Effector CD4-positive, alpha-beta T cell (primary cell): Measurements from ENCODE around the gene BCOR.

Experiments
- DNase-seq: peaks from one replicate; pipeline ENCODE4 v3.0.0-alpha.2; 2020
- total RNA-seq: gene quantifications from one replicate; lab custom pipeline; 2026; lab: John Stamatoyannopoulos, UW

Gene BCOR
- 83.9 reads per million, percentile 79 among the genes with 10 or more reads in this experiment for total RNA-seq

GRCh38 chrX:40097504-40098263, at the start of gene BCOR:
BCOR (minus strand) TSS chrX:40097958; CDS start chrX:40077929, 20,029 bp downstream.
- peak; percentile 56 for DNase-seq

GRCh38 chrX:40147126-40147952, 49.6 kb upstream of the BCOR start:
- DNase-seq = no peak

GRCh38 chrX:40146262-40147125, 48.7 kb upstream of the BCOR start:
- DNase-seq = no peak

GRCh38 chrX:40145923-40146261, 48.1 kb upstream of the BCOR start:
- DNase-seq = no peak

GRCh38 chrX:40145001-40145922, 47.5 kb upstream of the BCOR start:
- DNase-seq = no peak

GRCh38 chrX:40144576-40144975, 46.8 kb upstream of the BCOR start:
- DNase-seq = no peak

- DNase-seq = no peak
These were observed 46.2 kb upstream of the BCOR start for GRCh38 chrX:40143987-40144386.

- DNase-seq = no peak
These were observed 45.2 kb upstream of the BCOR start for GRCh38 chrX:40143001-40143400.

GRCh38 chrX:40142417-40142816, 44.7 kb upstream of the BCOR start:
- DNase-seq = no peak

GRCh38 chrX:40140706-40141499, 43.1 kb upstream of the BCOR start:
- no peak for DNase-seq

- DNase-seq = no peak
These were observed 35.0 kb upstream of the BCOR start for GRCh38 chrX:40132751-40133150.

GRCh38 chrX:40131654-40132337, 34.0 kb upstream of the BCOR start:
- no peak for DNase-seq

- DNase-seq = no peak
These were observed 32.4 kb upstream of the BCOR start for GRCh38 chrX:40130207-40130606.

- DNase-seq = no peak
These were observed 29.3 kb upstream of the BCOR start for GRCh38 chrX:40127052-40127451.

- no peak for DNase-seq
These were observed 24.7 kb upstream of the BCOR start for GRCh38 chrX:40122487-40122886.

- DNase-seq = no peak
These were observed 23.9 kb upstream of the BCOR start for GRCh38 chrX:40121618-40122017.

GRCh38 chrX:40120838-40121580, 23.3 kb upstream of the BCOR start:
- no peak for DNase-seq

GRCh38 chrX:40117715-40118285, 20.0 kb upstream of the BCOR start:
- DNase-seq = no peak

- no peak for DNase-seq
These were observed 19.2 kb upstream of the BCOR start for GRCh38 chrX:40116925-40117324.
